ENCODE results near the gene HEATR5A. TPM values are rescaled to one million over a fixed set of nuclear protein-coding genes. Genes with fewer than 3 reads are reported as not detected.
"Not testable (repeated sequence)": the region's sequence is repeated elsewhere in the genome, so short reads cannot be mapped to it uniquely, and the experiment has no call there.

The HEATR5A gene
- polyA plus RNA-seq, 2 of the 4 experiments (the other 2 are of a cell fraction): 29.5 to 49.5 TPM

- Histone ChIP-seq H3K4me1 (no peaks in the 10 kb centered on the region), H3K27ac (no peak overlapping the region), H3K4me3 (no peak overlapping the region), H3K4me2 (no peak overlapping the region), H3K9me3 (0 out of 3 replicates have a peak, but pooled peaks cover 15% of the 10 kb centered on the region)
- FAIRE-seq (no peak), DNase-seq (ENCODE audit: low read depth in 1 of 2, low spot score in 1 of 2) (no peak), ATAC-seq (no peak)
- TF ChIP-seq RNF2 (IDR thresholded peaks at IDR 0.05; ENCODE audit: borderline replicate concordance, low read depth) (no peak), MAFK (IDR thresholded peaks at IDR 0.05; ENCODE audit: partially characterized antibody) (no peak), USF2 (IDR thresholded peaks at IDR 0.05) (no peak), HOXA7 (CRISPR knock-in tag; IDR thresholded peaks at IDR 0.05) (no peak), ZFP36 (IDR thresholded peaks at IDR 0.05; ENCODE audit: borderline replicate concordance, partially characterized antibody) (no peak), RFX5 (IDR thresholded peaks at IDR 0.05) (no peak), CTCF (IDR thresholded peaks at IDR 0.05) (no peak), SMC3 (IDR thresholded peaks at IDR 0.05) (no peak), ELK1 (IDR thresholded peaks at IDR 0.05; ENCODE audit: low read depth, low read length) (no peak), E2F6 (IDR thresholded peaks at IDR 0.05; ENCODE audit: borderline replicate concordance, low read depth) (no peak), ZSCAN20 (CRISPR knock-in tag; IDR thresholded peaks at IDR 0.05) (no peak), HMGXB4 (CRISPR knock-in tag; IDR thresholded peaks at IDR 0.05; ENCODE audit: borderline replicate concordance) (no peak), TP53 (CRISPR knock-in tag; IDR thresholded peaks at IDR 0.05) (no peak)
- ChIA-PET CTCF (no interaction called here), POLR2A (interaction anchor here (0.7 kb wide), 1 partner anchor 10 kb away, joined by 3 read pairs; no protein-coding TSS in a partner anchor)
- 37% methylated on average over 1 of the region's 1 CpG for WGBS (ENCODE audit: missing lambda C conversion rate)
These were observed 141.5 kb downstream of the HEATR5A start for GRCh38 chr14:31278883-31279282.

- Histone ChIP-seq H3K4me3 (no peak overlapping the region), H3K4me2 (no peak overlapping the region), H3K9me3 (0 out of 3 replicates have a peak, but pooled peaks cover 15% of the 10 kb centered on the region), H3K4me1 (no peaks in the 10 kb centered on the region), H3K27ac (no peak overlapping the region)
- POLR2A ChIA-PET: no interaction called here
- WGBS (ENCODE audit: missing lambda C conversion rate): 33% methylated on average over 1 of the region's 1 CpG
- FAIRE-seq: no peak
- no peak for TF ChIP-seq HOXB13 (CRISPR knock-in tag; IDR thresholded peaks at IDR 0.05; ENCODE audit: low read depth)
- no peak for ATAC-seq
- CTCF ChIA-PET: no interaction called here
- no peak for DNase-seq (ENCODE audit: low read depth in 1 of 2, low spot score in 1 of 2)
These were observed 143.3 kb downstream of the HEATR5A start for GRCh38 chr14:31277085-31277484.

- DNase-seq (ENCODE audit: low read depth in 1 of 2, low spot score in 1 of 2); H3K4me2 ChIP-seq; POLR2A ChIA-PET; CTCF ChIA-PET; H3K4me3 ChIP-seq; FAIRE-seq; ATAC-seq; H3K27ac ChIP-seq; H3K4me1 ChIP-seq: not testable (repeated sequence)
- whole genome bisulfite sequencing (ENCODE audit: missing lambda C conversion rate): 56% methylated on average over 5 of the region's 5 CpGs
- H3K9me3 ChIP-seq: 0 out of 3 replicates have a peak, but pooled peaks cover 15% of the 10 kb centered on the region
These were observed 143.9 kb downstream of the HEATR5A start for GRCh38 chr14:31276417-31276816.
